Bronchial epithelial cell (primary cell): ENCODE measurements around the gene NRM. TPM values are rescaled to one million over a fixed set of nuclear protein-coding genes. Genes with fewer than 3 reads are reported as not detected.

Experiments used
- DNase-seq: peaks from one replicate; pipeline ENCODE4 v3.0.0-alpha.2; 2010; ENCODE audit warnings: low read depth
- FAIRE-seq: peaks from 2 replicates; lab custom pipeline; 2011; peaks lifted over from hg19 to GRCh38; lab: Jason Lieb, UNC
- H3K27me3 ChIP-seq: 2 replicates; pipeline ENCODE4 v1.5.1; 2011; ENCODE audit warnings: low read length; ENCODE audit not compliant: control insufficient read depth, insufficient read depth
- H3K36me3 ChIP-seq: 2 replicates; pipeline ENCODE4 v1.5.1; 2011; ENCODE audit warnings: low read length; ENCODE audit not compliant: control insufficient read depth, insufficient read depth
- H3K4me3 ChIP-seq: 2 replicates; pipeline ENCODE4 v1.5.1; 2011; ENCODE audit warnings: mild to moderate bottlenecking, low read depth, low read length, control low read depth
- CTCF ChIP-seq: IDR thresholded peaks from 2 replicates; pipeline ENCODE4 v1.5.1; 2011; ENCODE audit warnings: mild to moderate bottlenecking, moderate library complexity, low read length, control low read depth, inconsistent platforms; ENCODE audit not compliant: insufficient read depth, severe bottlenecking
- total RNA-seq: library from RNA; depleted of rRNA; stranded (reverse); fragments of >200 nt; gene quantifications from 2 replicates; pipeline ENCODE4 v1.2.1, GENCODE V29; 2014

NRM gene
- total RNA-seq, 1 donor from 2014 or later: 0.26 TPM

GRCh38 chr6:30716879-30717128 is 26.0 kb upstream of the NRM start:
- FAIRE-seq (no peak), DNase-seq (no peak)
- H3K36me3 ChIP-seq: peaks cover 2% of the 10 kb centered on the region
- TF ChIP-seq CTCF: no peak
- no peaks in the 10 kb centered on the region for H3K27me3 ChIP-seq
- H3K4me3 ChIP-seq: peak overlapping the region; percentile 52

GRCh38 chr6:30714263-30714662 is 23.5 kb upstream of the NRM start:
- no peak for TF ChIP-seq CTCF
- DNase-seq (no peak), FAIRE-seq (no peak)
- H3K4me3 ChIP-seq: no peak overlapping the region
- no peaks in the 10 kb centered on the region for H3K36me3 ChIP-seq
- no peaks in the 10 kb centered on the region for H3K27me3 ChIP-seq

GRCh38 chr6:30712441-30712945 is 21.7 kb upstream of the NRM start:
- TF ChIP-seq CTCF: no peak
- no peaks in the 10 kb centered on the region for H3K36me3 ChIP-seq
- FAIRE-seq (no peak), DNase-seq (peak; percentile 51)
- H3K27me3 ChIP-seq: no peaks in the 10 kb centered on the region
- H3K4me3 ChIP-seq: no peak overlapping the region

- FAIRE-seq: no peak
- Histone ChIP-seq H3K36me3 (no peaks in the 10 kb centered on the region), H3K27me3 (no peaks in the 10 kb centered on the region), H3K4me3 (no peak overlapping the region)
- TF ChIP-seq CTCF: no peak
- DNase-seq: no peak
Measured at GRCh38 chr6:30711758-30712380, 21.1 kb upstream of the NRM start.

- H3K36me3 ChIP-seq: peaks cover 4% of the 10 kb centered on the region
- TF ChIP-seq CTCF: no peak
- FAIRE-seq (no peak), DNase-seq (no peak)
- H3K27me3 ChIP-seq: no peaks in the 10 kb centered on the region
- no peak overlapping the region for H3K4me3 ChIP-seq
Measured at GRCh38 chr6:30709101-30709868, 18.5 kb upstream of the NRM start.
